HG03558 (cell line): Measurements from ENCODE around the gene SLC4A7.
A peak's percentile ranks its signal among the peaks of the same experiment; 100 is the strongest.
"Not testable (repeated sequence)": the region's sequence is repeated elsewhere in the genome, so short reads cannot be mapped to it uniquely, and the experiment has no call there.

Source experiments
- ATAC-seq: cut with Tn5 transposase; IDR thresholded peaks from one replicate; pipeline ENCODE4 v1.9.1; 2021; ENCODE audit warnings: moderate number of reproducible peaks; ENCODE audit not compliant: unreplicated experiment; ENCODE audit errors: extremely low read depth

Gene SLC4A7

DNA sequence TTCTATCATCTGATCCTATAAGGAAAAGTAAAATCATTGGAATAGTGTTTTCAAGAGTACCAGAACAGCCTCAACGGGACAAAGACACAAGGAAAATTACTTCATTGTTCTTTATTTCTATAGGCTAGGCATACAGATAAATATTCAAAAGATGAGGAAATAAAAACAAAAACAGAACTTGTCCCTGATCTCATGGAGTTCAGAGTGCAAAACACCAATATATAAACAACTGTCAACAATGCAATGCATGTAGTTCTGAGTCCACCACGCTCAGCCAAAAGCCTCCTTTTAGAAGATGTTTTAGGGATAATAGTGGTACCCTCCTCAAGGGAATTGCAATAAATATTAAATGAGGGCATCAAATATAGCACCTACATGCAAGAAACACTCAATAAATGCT is 4.6 kb upstream of the SLC4A7 start:
- ATAC-seq, result no peak

- no peak for ATAC-seq
Measured at GRCh38 chr3:27487383-27487782, 3.2 kb upstream of the SLC4A7 start.

DNA sequence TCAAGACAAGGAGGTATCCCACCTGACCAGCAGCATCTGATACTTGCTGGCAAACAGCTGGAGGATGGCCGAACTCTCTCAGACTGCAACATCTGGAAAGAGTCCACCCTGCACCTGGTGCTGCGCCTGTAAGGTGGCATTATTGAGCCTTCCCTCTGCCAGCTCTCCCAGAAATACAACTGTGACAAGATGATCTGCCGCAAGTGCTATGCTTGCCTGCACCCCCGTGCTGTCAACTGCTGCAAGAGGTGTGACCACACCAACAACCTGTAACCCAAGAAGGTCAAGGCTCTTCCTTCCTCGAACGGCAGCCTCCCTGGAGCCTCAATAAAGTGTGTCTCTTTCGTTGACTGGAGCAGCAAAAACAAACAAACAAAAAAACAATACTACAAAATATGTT is 2.2 kb upstream of the SLC4A7 start:
- no peak for ATAC-seq

DNA sequence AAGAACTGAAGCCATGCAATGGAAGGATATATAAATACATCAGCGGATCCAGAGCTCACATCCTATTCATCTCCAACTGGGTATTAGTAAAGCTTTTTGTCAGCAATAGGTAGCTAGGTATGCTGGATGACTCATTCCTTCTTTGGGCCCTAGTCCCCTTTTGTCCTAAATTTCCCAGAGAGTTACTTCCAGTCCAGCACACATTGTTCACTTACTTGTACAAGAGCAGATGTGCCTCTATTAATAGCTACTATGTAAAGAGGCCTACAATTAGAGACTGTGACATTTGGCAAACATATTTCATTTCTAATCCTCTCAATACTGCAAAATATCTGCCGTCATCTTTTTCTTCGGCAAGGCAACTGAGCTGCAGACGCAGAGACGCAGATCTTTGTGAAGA is 1.7 kb upstream of the SLC4A7 start:
- ATAC-seq, result no peak

DNA sequence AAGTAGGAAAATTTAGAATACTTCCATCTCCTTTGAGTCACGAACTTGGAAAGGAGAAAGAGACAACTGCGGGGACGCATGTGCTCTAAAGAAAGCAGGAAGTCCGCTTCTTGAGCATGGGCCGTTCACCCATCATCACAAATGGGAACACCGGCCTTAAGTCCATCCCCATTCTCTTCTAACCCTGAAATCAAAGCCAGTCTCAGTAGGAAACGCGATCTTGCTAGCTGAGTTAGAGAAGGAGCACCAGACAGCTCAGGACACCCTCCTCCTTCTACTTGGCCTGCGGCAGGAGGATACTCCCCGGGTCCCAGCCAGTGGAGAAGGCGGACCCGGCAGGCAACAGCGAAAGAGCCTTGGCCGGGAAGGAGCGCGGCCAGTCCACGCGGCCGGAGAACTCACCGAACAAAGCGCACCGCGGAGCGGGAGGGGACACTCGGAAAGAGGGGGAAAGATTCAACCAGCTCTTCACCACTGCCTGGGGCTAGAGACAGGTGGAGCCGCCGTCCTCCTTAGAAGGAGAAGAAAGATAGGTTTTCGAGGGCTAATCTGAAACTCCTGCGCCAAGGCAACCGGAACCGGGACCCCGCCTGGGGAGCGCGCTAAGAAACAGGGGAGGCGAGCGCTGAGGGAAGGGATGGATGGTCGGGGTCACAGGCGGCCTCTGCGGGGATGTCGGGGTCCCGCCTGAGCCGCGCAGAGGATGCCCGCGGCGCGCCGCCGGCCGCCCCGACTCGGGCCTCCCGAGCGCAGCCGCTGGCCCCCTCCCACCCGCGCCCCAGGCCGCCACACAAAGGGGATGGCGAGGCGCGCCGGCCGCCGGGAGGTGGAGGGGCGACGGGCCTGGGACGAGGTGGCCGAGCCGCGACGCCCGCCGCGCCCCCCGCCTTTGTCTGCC is 818 bp downstream of the SLC4A7 start:
- ATAC-seq, result peak; percentile 3

DNA sequence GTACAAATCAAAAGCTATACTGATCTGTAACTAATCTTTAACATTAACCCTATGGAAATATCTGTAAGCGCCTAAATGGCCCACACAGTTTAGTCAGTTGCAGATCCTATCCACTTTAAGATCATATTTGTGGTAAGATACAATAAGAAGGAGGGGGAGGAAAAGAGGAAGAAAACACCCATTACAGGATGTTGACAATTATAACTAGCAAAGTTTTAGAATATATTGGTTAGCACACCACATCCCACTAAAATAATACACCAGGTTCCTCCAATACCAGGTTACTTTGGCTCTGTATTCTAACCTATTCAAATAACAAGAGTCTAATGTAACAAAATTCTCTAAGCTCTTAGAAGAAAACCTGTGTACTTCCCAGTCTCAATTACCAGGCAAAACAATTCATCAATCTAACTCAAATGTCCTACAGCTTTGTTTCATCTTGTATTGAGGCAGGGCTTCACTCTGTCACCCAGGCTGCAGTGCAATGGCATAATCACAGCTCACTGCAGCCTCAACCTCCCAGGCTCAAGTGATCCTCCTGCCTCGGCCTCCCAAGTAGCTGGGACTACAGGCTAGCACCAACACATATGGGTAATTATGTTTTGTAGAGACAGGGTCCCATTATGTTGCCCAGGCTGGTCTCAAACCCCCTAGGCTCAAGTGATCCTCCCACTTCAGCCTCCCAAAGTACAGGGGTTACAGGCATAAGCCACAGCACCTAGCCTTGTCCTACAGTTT is 4.2 kb downstream of the SLC4A7 start:
- ATAC-seq, result no peak

DNA sequence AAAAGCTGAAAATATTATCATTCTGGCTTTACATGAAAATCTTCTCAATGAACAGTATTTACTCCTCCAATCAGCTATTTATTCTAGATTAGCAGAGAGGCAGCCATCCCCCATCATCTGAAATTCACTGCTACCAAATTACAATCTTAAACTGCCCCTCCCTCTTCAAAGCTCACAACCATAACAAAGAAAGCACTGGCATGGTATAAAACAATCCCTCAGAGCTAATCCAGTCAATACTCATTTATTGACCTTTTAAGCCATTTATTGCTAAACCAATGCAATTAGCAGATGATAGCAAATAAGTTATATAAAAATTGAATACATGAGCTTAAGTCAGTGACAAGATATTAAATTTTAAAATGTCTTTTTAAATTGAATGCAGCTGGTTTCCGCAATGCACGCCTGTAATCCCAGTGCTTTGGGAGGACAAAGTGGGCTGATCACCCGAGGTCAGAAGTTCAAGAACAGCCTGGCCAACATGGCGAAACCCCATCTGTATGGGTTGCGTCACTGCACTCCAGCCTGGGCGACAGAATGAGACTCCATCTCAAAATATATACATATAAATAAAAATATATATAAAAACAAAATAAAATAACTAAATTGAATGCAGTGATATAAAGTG is 12.1 kb downstream of the SLC4A7 start:
- no peak for ATAC-seq

GRCh38 chr3:27468283-27468886 is 15.8 kb downstream of the SLC4A7 start:
- no peak for ATAC-seq

DNA sequence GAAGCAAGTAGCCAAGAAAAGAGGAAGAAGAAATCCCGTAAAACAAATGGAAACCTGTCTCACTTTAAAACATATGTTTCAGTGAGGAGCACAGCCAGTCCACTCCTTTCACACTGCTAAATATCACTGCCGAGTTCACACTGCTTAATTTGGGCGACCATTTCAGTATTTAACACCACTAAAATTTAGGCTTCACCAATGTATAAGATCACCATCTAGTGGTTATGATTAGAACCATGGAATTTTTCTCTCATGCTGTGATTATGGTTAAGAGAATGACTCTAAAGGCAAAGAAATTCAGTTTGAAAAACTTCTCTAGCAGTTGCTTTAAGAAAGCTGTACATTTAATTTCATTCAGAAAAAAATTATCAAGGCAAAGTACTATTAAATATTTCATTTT is 16.6 kb downstream of the SLC4A7 start:
- ATAC-seq, result peak; percentile 81

DNA sequence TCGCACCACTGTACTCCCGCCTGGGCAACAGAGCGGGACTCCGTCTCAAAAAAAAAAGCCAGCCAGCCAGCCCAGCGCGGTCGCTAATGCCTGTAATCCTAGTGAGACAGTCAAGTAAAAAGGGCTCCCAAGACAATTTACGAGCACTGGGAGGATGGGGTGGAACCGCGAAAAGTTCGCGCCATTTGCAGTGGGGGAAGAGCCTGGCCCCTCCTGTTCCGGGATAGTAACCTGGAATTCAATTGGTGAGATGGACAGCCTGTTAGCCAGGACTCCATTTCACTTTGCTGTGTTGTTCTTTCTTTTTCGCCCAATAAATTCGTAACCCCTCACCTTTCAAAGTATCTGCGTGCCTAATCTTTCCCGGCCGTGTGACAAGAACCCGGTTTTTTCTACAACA is 19.5 kb downstream of the SLC4A7 start:
- ATAC-seq, result no peak

DNA sequence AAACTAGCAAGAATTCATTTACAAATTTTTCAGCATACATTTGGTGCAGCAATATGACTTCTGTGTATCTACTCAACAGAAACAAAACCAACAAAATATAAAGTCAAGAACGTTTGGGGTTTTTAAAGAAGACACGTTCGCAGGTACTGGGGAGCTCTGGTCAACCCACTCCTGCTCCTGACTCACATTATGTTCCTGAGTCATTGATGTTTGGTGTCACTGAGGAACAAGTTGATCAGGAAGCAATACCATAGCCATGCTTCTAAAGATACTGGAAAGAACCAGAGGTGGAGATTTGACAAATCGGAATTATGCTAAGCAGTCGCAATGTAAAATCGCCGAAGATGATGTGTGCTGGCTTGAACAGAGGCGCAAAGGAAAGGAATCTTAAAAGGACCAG is 22.0 kb downstream of the SLC4A7 start:
- no peak for ATAC-seq

DNA sequence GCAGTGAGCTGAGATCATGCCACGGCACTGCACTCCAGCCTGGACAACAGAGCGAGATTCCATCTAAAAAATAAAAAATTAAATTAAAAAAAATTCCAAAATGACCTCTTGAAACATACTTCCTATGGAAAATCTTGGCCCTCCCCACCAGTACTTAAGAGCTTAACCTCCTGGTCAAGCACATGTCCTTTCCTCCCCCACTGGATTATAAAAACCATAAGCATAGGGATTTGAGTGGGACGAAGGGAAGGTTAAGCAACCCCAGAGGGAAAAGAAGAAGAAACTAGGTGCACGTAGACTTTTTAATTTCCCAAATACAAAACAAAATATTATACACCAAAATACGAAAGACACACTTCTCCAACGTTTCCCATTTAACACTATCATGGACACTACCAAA is 25.3 kb downstream of the SLC4A7 start:
- ATAC-seq, result no peak

DNA sequence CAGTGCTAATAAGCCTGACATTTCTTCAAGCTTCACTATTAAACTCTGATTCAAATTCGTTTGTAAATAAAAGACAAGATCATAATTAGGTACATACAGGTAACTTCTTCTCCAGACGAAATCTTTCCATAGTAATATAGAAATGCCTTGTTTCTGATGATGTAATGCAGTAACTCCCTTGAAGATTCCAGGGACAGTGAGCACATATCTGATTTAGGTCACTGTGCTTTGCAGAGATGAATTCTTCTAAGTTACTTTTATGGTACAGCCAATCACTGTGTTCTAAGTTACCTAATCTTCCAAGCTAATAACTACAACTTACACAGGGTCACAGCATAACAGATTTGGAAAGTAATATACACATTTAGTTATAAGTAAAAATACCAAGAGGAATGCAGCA is 27.6 kb downstream of the SLC4A7 start:
- no peak for ATAC-seq

DNA sequence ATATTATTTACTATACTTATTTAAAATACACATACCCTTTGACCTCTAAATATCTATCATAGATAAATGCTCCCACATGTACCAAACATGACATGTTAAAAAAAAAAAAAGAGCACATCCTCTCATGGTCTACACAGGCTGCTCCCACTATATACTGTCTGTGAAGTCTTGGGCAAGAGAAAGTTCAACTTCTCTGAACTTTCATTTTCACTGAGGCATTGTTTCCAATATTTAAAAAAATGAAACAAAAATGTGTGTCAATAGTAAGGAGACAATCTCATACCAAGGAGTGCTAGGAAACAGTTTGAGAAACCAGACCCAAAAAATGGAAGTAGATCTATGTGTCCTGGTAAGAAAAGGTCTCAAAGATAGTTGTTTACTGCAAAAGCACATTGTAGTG is 29.3 kb downstream of the SLC4A7 start:
- peak; percentile 63 for ATAC-seq

DNA sequence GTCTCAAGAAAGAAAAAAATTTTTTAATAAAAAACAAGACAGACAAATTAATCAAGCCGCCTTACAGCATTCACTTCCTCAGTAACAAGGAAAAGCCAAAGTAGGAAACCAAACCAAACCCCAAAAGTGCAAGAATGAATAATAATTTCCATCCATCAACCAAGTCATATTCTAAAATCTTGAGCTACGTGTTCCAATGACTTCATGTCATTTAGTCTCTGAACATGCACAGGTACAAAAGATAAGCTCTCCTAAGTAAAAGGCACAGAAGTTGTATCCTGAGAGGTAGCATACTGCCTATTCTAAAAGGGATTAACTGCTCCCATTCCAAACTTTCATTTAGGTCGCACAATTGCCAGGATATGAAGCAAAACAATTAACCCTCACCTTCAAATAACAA is 29.7 kb downstream of the SLC4A7 start:
- no peak for ATAC-seq

GRCh38 chr3:27452368-27453090 is 31.7 kb downstream of the SLC4A7 start:
- no peak for ATAC-seq

GRCh38 chr3:27451842-27452241 is 32.3 kb downstream of the SLC4A7 start:
- no peak for ATAC-seq

DNA sequence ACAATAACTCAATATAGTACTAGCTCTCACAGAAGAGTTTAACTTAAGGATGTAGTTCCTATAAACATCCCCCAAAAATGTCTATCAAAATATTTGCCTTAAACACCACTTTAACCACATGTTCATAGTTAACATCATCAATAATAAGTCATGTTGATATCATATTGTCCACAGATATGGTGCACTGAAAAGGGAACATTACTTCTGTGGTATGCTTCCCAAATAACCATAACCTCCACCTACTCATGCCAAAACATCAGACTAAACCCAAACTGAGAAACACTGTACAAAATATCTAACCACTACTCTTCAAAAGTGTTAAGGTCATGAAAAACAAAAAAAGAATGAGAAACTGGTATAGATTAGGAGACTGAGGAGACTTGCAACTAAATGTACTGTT is 32.9 kb downstream of the SLC4A7 start:
- no peak for ATAC-seq

GRCh38 chr3:27449530-27450150 is 34.5 kb downstream of the SLC4A7 start:
- ATAC-seq, result no peak

GRCh38 chr3:27442995-27443394 is 41.2 kb downstream of the SLC4A7 start:
- ATAC-seq, result not testable (repeated sequence)
